ENCODE data around the gene SRMS.

SRMS gene

DNA sequence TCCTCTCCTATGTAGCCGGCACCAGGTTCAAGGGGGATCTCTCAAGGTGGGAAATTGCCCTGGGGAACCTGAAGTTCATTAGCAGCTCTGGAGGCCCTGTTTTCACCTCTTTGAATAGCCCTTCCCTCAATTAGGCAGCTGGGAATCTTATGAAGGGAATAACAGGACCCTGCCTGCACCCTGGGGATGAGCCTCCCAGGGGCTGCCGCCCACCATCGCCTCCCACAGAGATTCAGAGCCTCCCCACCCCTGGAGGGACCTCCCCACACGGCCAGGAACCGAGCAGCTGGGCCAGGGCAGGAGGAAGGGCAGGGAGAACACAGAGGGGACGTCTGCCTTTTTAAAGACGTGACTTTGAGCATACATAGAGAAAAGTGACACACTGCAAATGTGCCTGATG is 44.0 kb downstream of the SRMS start:
- no peak for DNase-seq (ENCODE audit: low read depth in 1 of 2, low spot score in 1 of 2)

DNA sequence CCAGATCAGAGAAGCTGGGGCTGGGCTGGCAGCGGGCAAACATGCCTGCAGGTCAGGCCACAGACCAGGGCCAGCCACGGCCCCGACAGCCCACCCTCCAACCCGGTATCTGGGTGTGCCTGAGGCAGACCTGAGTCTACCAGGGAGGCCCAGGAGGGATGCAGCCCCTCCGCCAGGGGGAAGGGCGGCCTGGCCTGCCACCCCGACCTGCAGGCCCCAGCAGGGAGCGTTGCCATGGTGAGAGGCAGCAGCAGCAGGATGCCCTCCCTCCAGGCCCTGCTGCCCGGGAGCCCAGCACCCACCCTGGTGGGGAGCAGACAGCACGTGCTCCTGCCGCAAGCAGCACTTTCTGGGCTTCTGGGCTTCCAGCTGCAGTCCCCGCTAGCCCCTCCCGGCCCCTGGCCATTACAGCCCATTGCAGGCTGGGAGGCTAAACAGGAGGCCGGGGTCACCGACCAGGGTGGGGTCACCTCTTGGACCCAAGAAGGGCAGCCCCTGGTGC is 44.8 kb downstream of the SRMS start:
- DNase-seq (ENCODE audit: low read depth in 1 of 2, low spot score in 1 of 2) = no peak

GRCh38 chr20:63501818-63502670 is 45.5 kb downstream of the SRMS start:
- no peak for DNase-seq (ENCODE audit: low read depth in 1 of 2, low spot score in 1 of 2)

DNA sequence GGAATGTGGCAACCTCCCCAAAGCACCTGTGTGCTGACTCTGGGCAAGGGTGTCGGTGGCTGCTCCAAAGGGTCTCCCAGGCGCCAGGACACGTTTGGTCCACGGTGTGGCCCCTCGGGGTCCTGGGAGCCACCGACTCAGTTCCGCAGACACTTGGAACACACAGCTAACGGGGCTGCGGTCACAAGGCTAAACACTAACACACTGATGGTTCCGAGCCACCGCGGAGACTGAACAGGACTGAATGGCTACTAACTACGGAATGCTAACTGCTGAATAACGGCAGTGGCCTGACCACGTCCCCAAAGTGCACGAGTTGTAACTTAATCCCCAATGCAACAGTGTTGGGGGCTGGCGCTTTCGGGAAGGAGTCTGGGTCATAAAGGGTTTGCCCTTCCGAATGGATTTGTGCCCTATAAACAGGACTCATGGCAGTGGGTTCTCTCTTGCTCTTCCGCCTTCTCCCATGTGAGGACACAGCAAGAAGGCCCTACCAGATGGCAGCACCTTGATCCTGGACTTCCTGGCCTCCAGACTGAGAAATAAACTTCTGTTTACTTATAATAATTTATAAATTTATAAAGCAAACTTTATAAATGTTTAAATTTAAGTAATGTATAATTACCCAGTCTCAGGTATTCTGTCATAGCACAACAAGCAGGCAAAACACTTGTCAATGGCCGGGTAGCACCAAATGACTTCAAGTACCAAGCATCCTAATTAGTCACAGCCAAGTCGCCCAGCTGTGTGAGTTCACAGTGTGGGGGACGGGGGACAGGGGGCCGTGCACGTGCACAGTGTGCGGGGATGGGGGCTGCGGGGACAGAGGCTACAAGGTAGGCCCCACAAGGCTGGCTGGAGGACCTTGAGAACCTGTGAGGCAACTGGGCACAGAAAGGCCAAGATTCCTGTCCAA is 46.4 kb downstream of the SRMS start:
- no peak for DNase-seq (ENCODE audit: low read depth in 1 of 2, low spot score in 1 of 2)

GRCh38 chr20:63500151-63500901 is 47.2 kb downstream of the SRMS start:
- DNase-seq (ENCODE audit: low read depth in 1 of 2, low spot score in 1 of 2) = no peak

GRCh38 chr20:63499338-63499969 is 48.1 kb downstream of the SRMS start:
- DNase-seq (ENCODE audit: low read depth in 1 of 2, low spot score in 1 of 2) = no peak

DNA sequence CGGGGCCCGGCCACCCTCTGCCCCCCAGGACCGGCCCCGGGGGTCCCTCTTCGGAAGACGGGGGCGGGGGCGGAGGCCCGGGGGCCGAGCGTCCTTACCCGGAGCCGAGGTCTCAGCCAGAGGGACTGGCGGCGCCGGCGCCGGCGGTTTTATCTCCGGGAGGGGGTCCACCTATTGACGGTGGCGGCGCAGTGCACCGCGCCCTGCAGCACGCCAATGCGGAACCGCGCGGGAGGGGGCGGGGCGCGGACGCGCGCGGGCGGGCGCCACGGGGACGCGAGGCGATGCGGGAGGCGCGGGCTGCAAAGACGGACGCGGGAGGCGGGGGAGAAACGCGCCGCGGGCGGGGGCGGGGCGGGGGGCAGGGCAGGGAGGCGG is 48.6 kb downstream of the SRMS start, which contains the start of gene EEF1A2:
Gene EEF1A2 (minus strand): TSS at position 124 of the 378 bp plus-strand sequence. CDS start 1,320 bp downstream, outside the sequence.
- DNase-seq (ENCODE audit: low read depth in 1 of 2, low spot score in 1 of 2) = peak; percentile 21 to 25

DNA sequence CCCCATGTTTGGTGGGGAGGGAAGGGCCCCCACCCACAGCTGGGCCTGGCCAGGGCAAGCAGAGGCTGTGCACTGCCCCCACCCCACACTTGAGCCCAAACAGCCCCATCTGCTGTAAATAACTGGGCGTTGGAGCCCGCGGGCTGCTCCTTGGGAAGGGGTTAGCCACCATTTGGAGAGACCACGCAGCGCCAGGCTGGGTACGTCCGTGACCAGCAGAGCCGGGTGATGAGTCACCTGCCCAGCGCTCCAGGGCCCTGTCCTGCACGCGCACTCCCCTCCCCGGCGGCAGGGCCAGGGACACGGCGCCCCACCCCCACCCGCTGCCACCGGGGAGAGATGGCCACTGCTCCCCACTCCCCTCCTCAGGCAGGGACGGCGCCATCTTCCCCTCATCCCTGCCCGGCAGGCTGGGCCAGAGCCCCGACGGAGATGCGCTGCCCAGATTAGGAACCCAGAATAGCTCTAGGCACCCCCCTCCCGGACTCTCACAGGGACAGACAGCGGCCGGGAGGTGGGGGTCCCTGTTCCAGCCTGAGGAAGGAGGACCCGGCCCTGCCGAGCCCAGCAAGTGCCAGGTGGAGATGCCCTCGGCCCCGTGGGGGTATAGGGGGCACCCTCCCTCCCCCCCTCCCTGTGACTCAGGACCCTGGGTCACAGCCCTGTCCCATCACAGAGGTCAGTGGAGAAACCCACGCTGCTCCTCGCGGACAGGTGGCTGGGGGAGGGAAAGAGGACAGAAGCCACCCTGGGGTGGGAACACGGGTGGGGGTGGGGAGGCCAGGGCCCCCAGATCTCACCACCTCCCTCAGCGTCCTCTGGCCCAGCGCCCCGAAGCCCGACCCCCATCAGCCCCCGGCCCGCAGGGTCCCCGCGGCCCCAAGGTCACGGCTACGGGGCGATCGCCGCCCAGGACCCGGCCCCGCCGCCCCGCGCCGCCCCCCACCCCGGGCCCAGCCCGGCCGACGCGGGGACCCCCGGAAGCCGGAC is 49.3 kb downstream of the SRMS start:
- no peak for DNase-seq (ENCODE audit: low read depth in 1 of 2, low spot score in 1 of 2)

DNA sequence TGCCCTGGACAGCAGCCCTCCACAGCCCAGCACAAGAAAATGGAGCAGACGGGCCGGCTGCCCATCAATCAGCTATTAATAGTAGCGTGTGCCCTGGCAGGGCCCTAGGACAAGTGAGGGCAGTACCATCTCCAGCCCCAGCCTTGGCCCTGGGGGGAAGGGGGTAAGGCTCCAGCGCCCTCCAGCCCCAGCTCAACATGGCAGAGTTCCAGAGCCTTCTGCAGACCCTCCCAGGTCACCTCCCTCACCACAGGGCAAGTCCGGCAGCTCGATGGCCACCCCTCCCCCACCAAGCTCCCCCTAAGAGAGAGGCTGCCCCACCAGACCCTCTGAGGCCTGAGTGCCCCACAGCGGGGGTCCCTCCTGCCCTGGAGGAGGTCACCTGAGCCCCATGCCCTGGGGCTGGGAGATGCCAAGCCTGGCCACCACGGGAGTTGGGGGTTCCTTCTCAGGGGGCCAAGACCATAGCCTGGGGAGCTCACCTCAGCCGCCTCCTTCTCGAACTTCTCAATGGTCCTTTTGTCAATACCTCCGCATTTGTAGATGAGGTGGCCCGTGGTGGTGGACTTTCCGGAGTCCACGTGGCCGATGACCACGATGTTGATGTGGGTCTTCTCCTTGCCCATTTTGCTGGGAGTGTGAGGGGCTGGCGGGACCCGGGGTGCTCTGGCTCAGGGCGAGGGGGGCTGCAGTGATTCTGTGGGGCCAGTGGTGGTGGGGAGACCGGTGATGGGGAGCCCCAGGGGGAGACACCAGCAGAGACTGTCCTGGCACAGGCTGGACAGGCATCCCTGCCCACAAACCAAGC is 50.2 kb downstream of the SRMS start:
- no peak for DNase-seq (ENCODE audit: low read depth in 1 of 2, low spot score in 1 of 2)

- no peak for DNase-seq (ENCODE audit: low read depth in 1 of 2, low spot score in 1 of 2)
Observed at GRCh38 chr20:63496596-63497120, 50.9 kb downstream of the SRMS start.

- peak; percentile 56 to 62 for DNase-seq (ENCODE audit: low read depth in 1 of 2, low spot score in 1 of 2)
Observed at GRCh38 chr20:63495741-63496595, 51.6 kb downstream of the SRMS start.

DNA sequence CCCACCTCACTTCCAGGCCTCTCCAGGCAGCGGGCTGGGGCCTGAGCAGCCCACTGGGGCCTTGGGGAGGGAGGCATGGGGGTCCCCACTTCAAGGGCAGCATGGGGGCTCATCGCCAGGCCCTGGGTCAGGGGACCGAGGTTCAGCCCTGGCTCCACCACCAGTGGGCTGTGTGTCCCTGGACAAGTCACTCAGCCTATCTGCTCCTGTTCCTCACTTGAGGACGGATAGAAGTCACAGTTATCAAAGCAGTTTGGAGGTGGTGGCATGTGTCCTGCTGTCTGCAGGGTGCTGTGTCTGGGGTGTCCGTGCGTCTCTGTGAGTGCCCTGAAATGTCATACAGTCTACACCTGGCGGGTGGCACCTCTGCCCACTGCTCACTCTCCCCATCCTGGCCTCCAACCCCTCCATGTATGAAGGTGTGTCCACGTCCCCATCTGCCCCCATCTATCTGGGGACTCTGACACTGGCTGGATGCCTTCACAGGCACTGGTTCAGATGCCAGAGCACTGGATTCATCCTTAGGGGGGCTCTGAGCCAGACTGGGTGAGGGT is 52.3 kb downstream of the SRMS start:
- no peak for DNase-seq (ENCODE audit: low read depth in 1 of 2, low spot score in 1 of 2)

GRCh38 chr20:63494420-63495166 is 53.0 kb downstream of the SRMS start:
- DNase-seq (ENCODE audit: low read depth in 1 of 2, low spot score in 1 of 2) = no peak

DNA sequence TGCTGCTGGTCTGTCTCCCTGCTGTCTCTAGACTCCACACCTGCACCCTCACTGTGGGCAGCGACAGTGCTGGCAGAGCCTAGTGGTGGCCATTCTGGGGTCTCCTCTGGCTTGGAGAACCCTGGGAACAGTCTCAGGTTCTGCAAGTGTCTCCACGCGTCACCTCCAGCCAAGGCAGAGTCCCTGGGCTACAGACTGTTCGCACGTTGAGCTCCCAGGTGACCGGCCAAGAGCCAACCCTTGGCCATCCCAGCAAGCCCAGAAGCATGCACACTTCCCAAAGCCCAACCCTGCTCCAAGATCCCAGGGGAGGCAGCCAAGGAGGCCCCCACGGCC is 53.5 kb downstream of the SRMS start:
- DNase-seq (ENCODE audit: low read depth in 1 of 2, low spot score in 1 of 2) = no peak

- DNase-seq (ENCODE audit: low read depth in 1 of 2, low spot score in 1 of 2) = no peak
Observed at GRCh38 chr20:63493563-63494020, 54.0 kb downstream of the SRMS start.

DNA sequence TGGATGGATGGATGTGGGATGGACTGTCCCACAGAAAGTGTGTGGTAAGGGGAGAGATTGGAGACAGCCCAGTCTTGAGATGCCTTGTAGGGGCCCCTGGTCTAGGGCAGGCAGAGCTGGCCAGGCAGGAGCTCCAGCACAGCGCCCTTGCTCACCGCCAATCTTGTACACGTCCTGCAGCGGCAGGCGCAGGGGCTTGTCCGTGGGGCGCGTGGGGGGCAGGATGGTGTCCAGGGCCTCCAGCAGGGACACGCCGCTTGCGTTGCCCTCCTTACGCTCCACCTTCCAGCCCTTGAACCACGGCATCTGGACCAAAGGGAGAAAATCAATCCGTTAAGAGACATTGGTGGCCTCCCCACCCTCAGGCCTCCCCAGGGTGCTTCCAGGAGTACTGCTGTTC is 54.6 kb downstream of the SRMS start:
- no peak for DNase-seq (ENCODE audit: low read depth in 1 of 2, low spot score in 1 of 2)
